Lung (tissue), 10 donors: ENCODE results near the gene TMEM191C. TPM values are rescaled to one million over a fixed set of nuclear protein-coding genes. Genes with fewer than 3 reads are reported as not detected.
"Not testable (repeated sequence)": the region's sequence is repeated elsewhere in the genome, so short reads cannot be mapped to it uniquely, and the experiment has no call there.

Experiments used
- ATAC-seq: fragments of 200-7000 bp; cut with Tn5 transposase; one replicate; pipeline ENCODE4 v1.9.1; 2020; ENCODE audit warnings: moderate number of reproducible peaks; ENCODE audit not compliant: insufficient read depth, low FRiP score
- DNase-seq, 3 donors: peaks; one replicate each; pipeline ENCODE4 v3.0.0-alpha.2; 2013 to 2017
- H3K27ac ChIP-seq, 2 donors: one replicate each; pipeline ENCODE4 v1.5.1; 2013; ENCODE audit warnings: mild to moderate bottlenecking in 2 of 2, moderate library complexity in 2 of 2, control low read depth in 1 of 2, inconsistent platforms in 1 of 2, low read depth in 1 of 2, low read length in 1 of 2
- H3K27me3 ChIP-seq, 3 donors: one replicate each; pipeline ENCODE4 v1.5.1; 2013; ENCODE audit warnings: low read length in 2 of 3; ENCODE audit not compliant: control insufficient read depth in 3 of 3, insufficient read depth in 3 of 3
- H3K36me3 ChIP-seq, 4 donors: one replicate each; pipeline ENCODE4 v1.5.1; 2013; ENCODE audit warnings: low read length in 4 of 4, mild to moderate bottlenecking in 1 of 4, moderate library complexity in 1 of 4; ENCODE audit not compliant: control insufficient read depth in 4 of 4, insufficient read depth in 4 of 4
- H3K4me1 ChIP-seq, 5 donors: one replicate each; pipeline ENCODE4 v1.5.1; 2013; ENCODE audit warnings: low read length in 5 of 5, mild to moderate bottlenecking in 2 of 5, moderate library complexity in 1 of 5; ENCODE audit not compliant: control insufficient read depth in 5 of 5, insufficient read depth in 5 of 5
- H3K4me3 ChIP-seq: one replicate; pipeline ENCODE4 v1.5.1; 2013; ENCODE audit warnings: mild to moderate bottlenecking, control low read depth, moderate library complexity
- H3K9ac ChIP-seq, 2 donors: one replicate each; pipeline ENCODE4 v1.5.1; 2013; ENCODE audit warnings: low read length in 2 of 2, control low read depth in 1 of 2; ENCODE audit not compliant: insufficient read depth in 1 of 2
- H3K9me3 ChIP-seq, 4 donors: one replicate each; pipeline ENCODE4 v1.5.1; 2013; ENCODE audit warnings: low read length in 3 of 4, mild to moderate bottlenecking in 1 of 4, moderate library complexity in 1 of 4; ENCODE audit not compliant: control insufficient read depth in 4 of 4, insufficient read depth in 3 of 4
- WGBS, 2 donors: extraction: QIAGEN DNeasy Blood & Tissue Kit; methylation state at CpG; one replicate each; pipeline ENCODE4 v1.1.7; 2013; 5-methylcytosine and 5-hydroxymethylcytosine counted together
- polyA plus RNA-seq, 2 donors: library from polyadenylated mRNA; stranded (reverse); fragments of 200-250 nt; gene quantifications; one replicate each; pipeline ENCODE4 v1.2.1, GENCODE V29; 2013
- total RNA-seq, 2 donors: library from RNA; depleted of rRNA in 1 of 2; stranded (reverse); fragments of >200 nt in 1 of 2; gene quantifications; one replicate each; pipeline ENCODE4 v1.2.1, GENCODE V29; 2014 to 2021
- donor health status: Bipolar disorder and iron deficiency.
- donor health status: healthy.
- donor health status: DM: yes; HTN: yes; CAD: no.

Gene TMEM191C
- total and polyA plus RNA-seq, 4 donors = 0.31 to 4.7 (median 2.0) TPM

GRCh38 chr22:21472984-21473383 lies 5.8 kb downstream of the TMEM191C start:
- not testable (repeated sequence) for H3K4me1 ChIP-seq, DNase-seq, H3K27ac ChIP-seq, H3K9me3 ChIP-seq, ATAC-seq, H3K9ac ChIP-seq, H3K27me3 ChIP-seq, H3K36me3 ChIP-seq, H3K4me3 ChIP-seq
- no CpG with 5 or more reads among the region's 11 CpGs for WGBS, 2 donors

DNA sequence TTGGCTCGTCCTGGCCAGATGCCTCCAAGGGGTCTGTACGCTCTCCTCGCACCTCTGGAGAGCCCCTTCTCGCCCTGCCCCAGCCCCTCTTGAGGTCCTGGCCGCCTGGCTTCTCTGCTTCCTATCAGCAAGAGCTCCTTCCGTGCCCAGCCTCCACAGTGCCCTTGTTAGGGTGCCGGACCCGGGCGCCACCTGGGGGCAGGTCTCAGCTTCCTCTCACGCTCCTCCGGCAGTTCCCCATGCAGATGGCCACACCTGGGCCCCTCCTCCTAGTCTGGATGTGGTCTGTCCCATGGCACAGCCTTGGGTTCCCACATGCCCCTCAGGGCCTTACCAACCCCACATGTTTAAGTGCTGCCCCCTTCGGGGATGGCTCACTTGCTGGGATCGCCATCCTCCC lies 6.5 kb downstream of the TMEM191C start:
- H3K9ac ChIP-seq, H3K9me3 ChIP-seq, H3K27ac ChIP-seq, H3K4me3 ChIP-seq, DNase-seq, H3K36me3 ChIP-seq, ATAC-seq, H3K27me3 ChIP-seq, H3K4me1 ChIP-seq: not testable (repeated sequence)
- WGBS, 2 donors = no CpG with 5 or more reads among the region's 13 CpGs

DNA sequence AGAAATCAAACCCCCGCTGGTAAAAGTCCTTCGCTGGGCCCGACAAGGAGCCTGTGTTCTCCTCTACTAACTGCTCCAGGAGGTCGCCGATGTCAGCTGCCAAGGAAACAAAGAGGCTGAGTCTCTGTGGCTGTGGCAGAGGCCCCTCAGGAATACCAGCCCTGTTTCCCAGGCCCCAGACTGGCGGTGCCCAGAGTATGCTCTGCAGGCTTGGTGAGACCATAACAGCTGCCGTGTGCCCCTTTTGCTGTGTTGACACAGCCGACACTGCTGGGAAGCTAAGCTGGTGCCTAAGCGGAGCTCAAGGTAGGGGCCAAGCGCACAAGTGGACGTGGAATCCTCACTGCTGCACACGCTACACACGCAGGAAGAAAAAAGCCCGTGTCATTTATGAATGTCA lies 16.9 kb downstream of the TMEM191C start:
- H3K9ac ChIP-seq, H3K9me3 ChIP-seq, ATAC-seq, H3K4me3 ChIP-seq, H3K4me1 ChIP-seq, DNase-seq, H3K27ac ChIP-seq, H3K27me3 ChIP-seq, H3K36me3 ChIP-seq: not testable (repeated sequence)
- WGBS, 2 donors = 94 to 95% methylated on average over 3 to 12 of the region's 14 CpGs

DNA sequence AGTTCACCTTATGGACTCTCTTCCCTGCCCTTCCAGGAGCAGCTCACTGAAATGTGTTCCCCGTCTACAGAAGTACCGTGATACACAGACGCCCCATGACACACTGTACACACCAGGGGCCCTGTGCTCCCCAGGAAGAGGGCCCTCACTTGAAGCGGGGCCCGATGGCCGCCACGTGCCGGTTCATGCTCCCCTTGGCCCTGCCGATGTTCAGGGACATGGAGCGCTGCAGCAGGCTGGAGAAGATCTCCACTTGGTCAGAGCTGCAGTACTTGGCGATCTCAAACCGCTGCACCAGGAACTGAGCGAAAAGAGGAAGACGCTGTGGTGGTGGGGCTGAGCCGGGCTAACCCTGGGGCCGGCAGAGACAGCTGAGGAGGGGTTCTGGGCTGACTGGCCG lies 20.5 kb downstream of the TMEM191C start:
- not testable (repeated sequence) for H3K36me3 ChIP-seq, DNase-seq, H3K9ac ChIP-seq, H3K27me3 ChIP-seq, H3K9me3 ChIP-seq, ATAC-seq, H3K27ac ChIP-seq, H3K4me3 ChIP-seq, H3K4me1 ChIP-seq
- 31 to 69% methylated on average over 4 to 7 of the region's 17 CpGs for WGBS, 2 donors

DNA sequence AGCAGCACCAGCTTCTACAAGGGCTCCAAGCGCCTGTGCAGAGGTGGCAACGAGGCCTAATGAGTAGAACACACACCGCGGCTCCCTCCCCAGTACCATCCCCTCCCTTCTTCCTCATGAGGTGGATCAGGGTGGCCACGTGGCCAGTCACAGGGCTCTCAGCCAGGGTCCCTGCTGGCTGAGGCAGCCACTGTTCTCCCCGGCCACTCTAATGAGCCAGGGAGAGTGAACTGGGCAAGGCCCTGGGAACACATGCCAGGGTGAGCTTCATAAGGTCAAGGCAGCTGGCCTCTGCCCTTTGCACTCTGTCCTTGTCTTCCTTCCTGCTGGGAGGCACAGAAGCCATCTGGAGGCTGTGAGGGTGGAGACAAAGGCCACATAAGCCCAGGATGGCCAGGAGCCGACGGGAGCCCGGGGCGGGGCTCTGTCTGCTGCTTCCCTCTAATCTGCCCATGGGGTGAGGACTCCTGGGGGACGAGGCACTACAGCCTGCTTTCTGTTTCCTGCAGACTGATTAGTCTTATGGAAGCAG lies 22.0 kb downstream of the TMEM191C start:
- H3K4me1 ChIP-seq, H3K9me3 ChIP-seq, H3K9ac ChIP-seq, H3K4me3 ChIP-seq, DNase-seq, H3K27me3 ChIP-seq, H3K36me3 ChIP-seq, ATAC-seq, H3K27ac ChIP-seq: not testable (repeated sequence)
- 50 to 59% methylated on average over 1 to 3 of the region's 11 CpGs for WGBS, 2 donors

DNA sequence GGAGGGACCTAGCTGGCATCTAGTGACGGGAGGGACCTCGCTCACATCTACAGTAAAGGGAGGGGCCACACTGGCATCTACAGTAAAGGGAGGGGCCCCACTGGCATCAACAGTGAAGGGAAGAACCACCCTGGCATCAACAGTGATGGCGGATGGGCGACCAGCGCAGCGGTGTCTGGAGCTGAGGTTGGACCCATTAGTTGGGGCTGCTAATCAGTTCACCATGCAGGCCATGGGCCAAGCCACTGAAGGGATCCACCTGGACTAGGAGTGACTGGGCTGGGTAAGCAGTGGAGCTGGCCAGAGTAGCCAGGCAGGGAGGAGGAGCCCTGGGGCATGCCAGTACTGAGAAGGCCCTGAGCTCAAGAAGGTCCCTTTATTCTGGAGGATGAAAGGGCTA lies 23.4 kb downstream of the TMEM191C start:
- H3K27ac ChIP-seq, H3K36me3 ChIP-seq, H3K27me3 ChIP-seq, H3K4me3 ChIP-seq, ATAC-seq, H3K4me1 ChIP-seq, H3K9me3 ChIP-seq, H3K9ac ChIP-seq: not testable (repeated sequence)
- peak in 1 of 3 donors; percentile 1 for DNase-seq
- 94 to 100% methylated on average over 4 of the region's 6 CpGs for WGBS, 2 donors

DNA sequence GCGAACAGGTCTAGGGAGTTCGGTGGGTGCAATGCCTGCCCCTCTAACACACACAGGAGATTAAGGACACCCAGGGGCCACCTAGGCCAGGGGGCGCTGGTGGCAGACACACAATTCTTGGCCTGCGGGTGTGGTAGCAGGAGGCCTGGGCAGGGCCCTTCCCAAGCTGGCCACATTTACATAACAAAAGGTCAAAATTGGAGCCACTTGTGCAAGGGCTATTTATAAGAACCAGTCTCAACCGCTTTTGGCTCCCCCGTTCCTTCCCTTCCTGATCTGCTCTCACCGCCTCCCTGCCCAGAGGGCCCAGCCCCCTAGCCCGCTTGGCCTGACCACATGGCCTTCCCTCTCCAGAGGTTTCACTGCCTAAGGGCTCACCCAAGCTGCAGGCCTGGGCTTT lies 25.1 kb downstream of the TMEM191C start:
- not testable (repeated sequence) for H3K9ac ChIP-seq, DNase-seq, H3K4me3 ChIP-seq, H3K27ac ChIP-seq, H3K27me3 ChIP-seq, H3K36me3 ChIP-seq, H3K4me1 ChIP-seq, H3K9me3 ChIP-seq, ATAC-seq
- whole genome bisulfite sequencing, 2 donors = no CpG with 5 or more reads among the region's 8 CpGs

- ATAC-seq = peak; percentile 51
- not testable (repeated sequence) for H3K27ac ChIP-seq, H3K4me1 ChIP-seq, H3K4me3 ChIP-seq, H3K27me3 ChIP-seq, H3K9me3 ChIP-seq, H3K9ac ChIP-seq, H3K36me3 ChIP-seq, DNase-seq
- WGBS, 2 donors = no CpG with 5 or more reads among the region's 23 CpGs
These were observed 26.9 kb downstream of the TMEM191C start for GRCh38 chr22:21493789-21494782.
